H1 (cell line): ENCODE results near the gene LOXL4. TPM values are rescaled to one million over a fixed set of nuclear protein-coding genes. Genes with fewer than 3 reads are reported as not detected.

Experiments used
- CTCF ChIA-PET: fragments of 300-600 bp; sonication (Branson Sonifier 250); formaldehyde crosslinking; loops from one replicate; lab custom pipeline; 2021; ENCODE audit not compliant: partially characterized antibody; lab: Charles Lee
- POLR2A ChIA-PET: fragments of 300-600 bp; sonication (Branson Sonifier 250); formaldehyde crosslinking; loops from one replicate; lab custom pipeline; 2021; ENCODE audit warnings: inconsistent platforms; ENCODE audit not compliant: partially characterized antibody; lab: Charles Lee
- DNase-seq, 2 experiments: peaks; one replicate each; pipeline versions ENCODE4 v3.0.0 to v3.0.0-alpha.2; 2010 to 2022; ENCODE audit warnings: low spot score in 2 of 2, low read depth in 1 of 2, mixed read lengths in 1 of 2
- FAIRE-seq: peaks from 2 replicates; lab custom pipeline; 2011; peaks lifted over from hg19 to GRCh38; lab: Jason Lieb, UNC
- H2AFZ ChIP-seq: 2 replicates; pipeline ENCODE4 v1.8.1; 2012; ENCODE audit warnings: low read length, inconsistent platforms
- H2AK5ac ChIP-seq: 2 replicates; pipeline ENCODE4 v1.6.1; 2013; ENCODE audit warnings: low read depth, low read length
- H2BK120ac ChIP-seq: replicated peaks from 2 replicates; pipeline ENCODE3; 2013; ENCODE audit warnings: low read depth, low read length, inconsistent platforms
- H2BK12ac ChIP-seq: 2 replicates; pipeline ENCODE4 v1.6.1; 2013; ENCODE audit warnings: low read depth, low read length
- H2BK15ac ChIP-seq: 2 replicates; pipeline ENCODE4 v1.6.1; 2013; ENCODE audit warnings: low read length
- H2BK20ac ChIP-seq: 2 replicates; pipeline ENCODE4 v1.6.1; 2013; ENCODE audit warnings: low read length
- H2BK5ac ChIP-seq: 2 replicates; pipeline ENCODE4 v1.6.1; 2013; ENCODE audit warnings: low read depth, low read length
- H3K14ac ChIP-seq: 2 replicates; pipeline ENCODE4 v1.6.1; 2013; ENCODE audit warnings: inconsistent platforms; ENCODE audit not compliant: insufficient read length
- H3K18ac ChIP-seq: 2 replicates; pipeline ENCODE4 v1.6.1; 2013; ENCODE audit warnings: low read length; ENCODE audit errors: extremely low read depth
- H3K23ac ChIP-seq: 2 replicates; pipeline ENCODE4 v1.6.1; 2013; ENCODE audit warnings: inconsistent platforms; ENCODE audit not compliant: insufficient read length
- H3K23me2 ChIP-seq: 2 replicates; pipeline ENCODE4 v1.6.1; 2013; ENCODE audit warnings: low read depth, low read length
- H3K27ac ChIP-seq: 2 replicates; pipeline ENCODE4 v1.6.1; 2011; ENCODE audit warnings: low read depth, low read length, inconsistent platforms
- H3K27me3 ChIP-seq, 4 experiments: replicated peaks in 1 of 4; 1 replicate in 1 of 4; 2 replicates in 3 of 4; pipeline versions ENCODE4 v1.6.1 to v1.8.1; 2011 to 2013; ENCODE audit warnings: low read length in 3 of 4, mild to moderate bottlenecking in 3 of 4, inconsistent platforms in 2 of 4, mixed read lengths in 2 of 4, moderate library complexity in 1 of 4; ENCODE audit not compliant: control insufficient read depth in 3 of 4, insufficient read depth in 3 of 4; ENCODE audit errors: extremely low read depth in 1 of 4
- H3K36me3 ChIP-seq, 4 experiments: 2 replicates each; pipeline versions ENCODE4 v1.6.1 to v1.8.1; 2011 to 2013; ENCODE audit warnings: mild to moderate bottlenecking in 4 of 4, low read length in 3 of 4, moderate library complexity in 2 of 4, control low read depth in 1 of 4, inconsistent platforms in 1 of 4; ENCODE audit not compliant: insufficient read depth in 4 of 4, control insufficient read depth in 2 of 4
- H3K4ac ChIP-seq: replicated peaks from 2 replicates; pipeline ENCODE3; 2013; ENCODE audit warnings: low read length, low read depth, mixed read lengths, inconsistent platforms; ENCODE audit not compliant: insufficient read length
- H3K4me1 ChIP-seq, 4 experiments: replicated peaks in 1 of 4; 1 replicate in 1 of 4; 2 replicates in 3 of 4; pipeline versions ENCODE4 v1.6.1 to v1.8.1; 2011 to 2013; ENCODE audit warnings: low read length in 3 of 4, inconsistent platforms in 2 of 4, mixed read lengths in 1 of 4; ENCODE audit not compliant: insufficient read depth in 4 of 4, control insufficient read depth in 3 of 4
- H3K4me2 ChIP-seq, 2 experiments: 2 replicates each; pipeline versions ENCODE4 v1.6.1 to v1.8.1; 2011 to 2013; ENCODE audit warnings: low read depth in 2 of 2, low read length in 2 of 2, control low read depth in 1 of 2, inconsistent platforms in 1 of 2, mild to moderate bottlenecking in 1 of 2; ENCODE audit not compliant: insufficient read depth in 1 of 2
- H3K4me3 ChIP-seq, 4 experiments: fragments of 200-600, 300-600 bp in 1 of 4; sonication (generic), shearing (Covaris generic), sonication (Bioruptor Twin) in 1 of 4; 2 replicates each; pipeline versions ENCODE4 v1.5.1 to v1.8.1; 2011 to 2016; ENCODE audit warnings: low read length in 4 of 4, low read depth in 3 of 4, control low read depth in 2 of 4, inconsistent platforms in 2 of 4, mild to moderate bottlenecking in 2 of 4, mixed read lengths in 1 of 4, moderate library complexity in 1 of 4; ENCODE audit not compliant: insufficient read depth in 2 of 4; ENCODE audit errors: extremely low read depth in 1 of 4
- H3K56ac ChIP-seq: replicated peaks from 2 replicates; pipeline ENCODE3; 2013; ENCODE audit warnings: low read depth, mild to moderate bottlenecking, mixed read lengths, low read length, inconsistent platforms; ENCODE audit not compliant: insufficient read length
- H3K79me1 ChIP-seq: 2 replicates; pipeline ENCODE4 v1.6.1; 2013; ENCODE audit warnings: low read depth, low read length, control low read depth
- H3K79me2 ChIP-seq, 2 experiments: 2 replicates each; pipeline versions ENCODE4 v1.6.1 to v1.8.1; 2012 to 2013; ENCODE audit warnings: low read length in 2 of 2, mild to moderate bottlenecking in 2 of 2, inconsistent platforms in 1 of 2; ENCODE audit not compliant: insufficient read depth in 2 of 2, control insufficient read depth in 1 of 2
- H3K9ac ChIP-seq, 4 experiments: replicated peaks in 1 of 4; 1 replicate in 1 of 4; 2 replicates in 3 of 4; pipeline versions ENCODE4 v1.6.1 to v1.8.1; 2011 to 2013; ENCODE audit warnings: low read depth in 3 of 4, low read length in 3 of 4, control low read depth in 2 of 4, mild to moderate bottlenecking in 2 of 4, moderate library complexity in 2 of 4, inconsistent platforms in 1 of 4; ENCODE audit errors: extremely low read depth in 1 of 4
- H3K9me3 ChIP-seq, 2 experiments: 2 replicates each; pipeline versions ENCODE4 v1.6.1 to v1.8.1; 2012 to 2013; ENCODE audit warnings: mild to moderate bottlenecking in 2 of 2, moderate library complexity in 2 of 2, control low read depth in 1 of 2, inconsistent platforms in 1 of 2, low read depth in 1 of 2, low read length in 1 of 2, mixed read lengths in 1 of 2; ENCODE audit not compliant: insufficient read depth in 2 of 2
- H4K20me1 ChIP-seq, 2 experiments: replicated peaks in 1 of 2; 2 replicates each; pipeline versions ENCODE3 to v1.8.1; 2011 to 2013; ENCODE audit warnings: inconsistent platforms in 2 of 2, low read length in 2 of 2, mild to moderate bottlenecking in 1 of 2; ENCODE audit not compliant: insufficient read depth in 2 of 2, control insufficient read depth in 1 of 2
- H4K5ac ChIP-seq: 2 replicates; pipeline ENCODE4 v1.6.1; 2013; ENCODE audit warnings: low read length, low read depth, mixed read lengths, inconsistent platforms; ENCODE audit not compliant: insufficient read length
- H4K8ac ChIP-seq: 2 replicates; pipeline ENCODE4 v1.8.0; 2013; ENCODE audit warnings: mild to moderate bottlenecking, moderate library complexity, low read length, inconsistent platforms; ENCODE audit not compliant: insufficient read depth; ENCODE audit errors: extremely low read depth
- H4K91ac ChIP-seq: replicated peaks from 2 replicates; pipeline ENCODE3; 2013; ENCODE audit warnings: low read length, mixed read lengths, inconsistent platforms; ENCODE audit not compliant: insufficient read length
- BRCA1 ChIP-seq: IDR thresholded peaks from 2 replicates; pipeline ENCODE4 v1.6.1; 2012; ENCODE audit warnings: low read depth, low read length, improper control_type of control experiment
- MAX ChIP-seq: IDR thresholded peaks from 2 replicates; pipeline ENCODE4 v1.6.1; 2012; ENCODE audit warnings: inconsistent platforms
- RAD21 ChIP-seq, 2 experiments: IDR thresholded peaks in 1 of 2; conservative IDR thresholded peaks in 1 of 2; 2 replicates each; pipeline ENCODE4 v1.6.1; 2011; ENCODE audit warnings: low read depth in 2 of 2, low read length in 2 of 2, improper control_type of control experiment in 1 of 2, inconsistent platforms in 1 of 2, mild to moderate bottlenecking in 1 of 2, moderate library complexity in 1 of 2
- USF2 ChIP-seq: IDR thresholded peaks from 2 replicates; pipeline ENCODE4 v1.6.1; 2011; ENCODE audit warnings: low read length, improper control_type of control experiment
- WGBS, 2 experiments: shearing (Covaris generic) in 1 of 2; methylation state at CpG; one replicate each; pipeline versions ENCODE4 v1.1.6 to v1.1.7; 2013 to 2015; ENCODE audit warnings: low lambda C conversion rate in 2 of 2, mixed read lengths in 2 of 2, inconsistent platforms in 1 of 2, low coverage in 1 of 2, missing lambda C conversion rate in 1 of 2; ENCODE audit not compliant: insufficient replicate concordance in 2 of 2, insufficient coverage in 1 of 2, insufficient read length in 1 of 2; ENCODE audit errors: extremely low coverage in 1 of 2, missing lambda C conversion rate in 1 of 2; 5-methylcytosine and 5-hydroxymethylcytosine counted together
- polyA plus RNA-seq, 7 experiments: library from polyadenylated mRNA; depleted of rRNA in 3 of 7; stranded (reverse) in 5 of 7; unstranded in 2 of 7; fragments of >200 nt in 5 of 7; fragments of 200-250 nt in 2 of 7; gene quantifications; 1 replicate in 5 of 7; 2 replicates in 1 of 7; 4 replicates in 1 of 7; pipeline versions ENCODE4 v1.2.1 to v1.2.3, GENCODE V29; 2011 to 2013; ENCODE audit warnings: missing spikeins in 2 of 7, mixed read lengths in 2 of 7
- total RNA-seq: library from RNA; stranded (reverse); fragmentation: NEBNext Ultra II Directional; extraction: Animal tissue kit (Norgen Biotek cat#: 25700); gene quantifications from 2 replicates; pipeline ENCODE4 v1.2.1, GENCODE V29; 2021
- TF ChIP-seq, protein P1 (sequence below): IDR thresholded peaks from 2 replicates; pipeline ENCODE4 v1.6.1; 2011; ENCODE audit warnings: low read depth, mild to moderate bottlenecking, low read length; ENCODE audit not compliant: insufficient read depth
- TF ChIP-seq, protein P2 (sequence below): IDR thresholded peaks from 2 replicates; pipeline ENCODE4 v1.6.1; 2012; ENCODE audit warnings: inconsistent platforms
- TF ChIP-seq, protein P3 (sequence below), 3 experiments: IDR thresholded peaks; 1 replicate in 2 of 3; 2 replicates in 1 of 3; pipeline versions ENCODE4 v1.5.1 to v1.6.1; 2011; ENCODE audit warnings: low read length in 3 of 3, mild to moderate bottlenecking in 3 of 3, inconsistent platforms in 2 of 3, low read depth in 1 of 3, moderate library complexity in 1 of 3; ENCODE audit not compliant: insufficient read depth in 1 of 3; ENCODE audit errors: control extremely low read depth in 1 of 3

The LOXL4 gene
- total and polyA plus RNA-seq, 2 of the 8 experiments (the other 6 are each of a cell fraction or from before 2014, with no cell fraction given), result 0.13 to 0.27 TPM

GRCh38 chr10:98262571-98262970 is 5.4 kb downstream of the LOXL4 start:
- peaks cover 0 to 2% (median 0%) of the 10 kb centered on the region in 4 experiments; a peak in 1 of 7 replicates for H3K4me1 ChIP-seq
- no peak overlapping the region for H3K4me3 ChIP-seq
- peaks cover 0 to 2% of the 10 kb centered on the region in 2 experiments for H4K20me1 ChIP-seq
- no peak overlapping the region for H3K23ac ChIP-seq
- H2BK15ac ChIP-seq, result no peak overlapping the region
- no peak overlapping the region for H4K91ac ChIP-seq
- H3K79me1 ChIP-seq, result no peaks in the 10 kb centered on the region
- H3K56ac ChIP-seq, result no peak overlapping the region
- ChIA-PET POLR2A (interaction anchor here (1.4 to 2.0 kb wide), 2 partner anchors 9 to 47 kb away, joined by 3 to 6 read pairs; no protein-coding TSS in a partner anchor), CTCF (interaction anchor here (0.6 to 8.3 kb wide), 29 partner anchors 9 to 220 kb away, joined by 3 to 117 read pairs (median 7); no protein-coding TSS in a partner anchor)
- H4K8ac ChIP-seq, result peak overlapping the region; percentile 32; the same call in 1 of the 2 replicates
- DNase-seq (peak in 1 of 2 experiments; percentile 34), FAIRE-seq (peak; percentile 65)
- H3K36me3 ChIP-seq, result no peaks in the 10 kb centered on the region
- no peak overlapping the region for H2BK20ac ChIP-seq
- H3K4ac ChIP-seq, result no peak overlapping the region
- H3K27ac ChIP-seq, result no peak overlapping the region
- H3K4me2 ChIP-seq, result no peak overlapping the region
- no peak overlapping the region for H2AK5ac ChIP-seq
- no peaks in the 10 kb centered on the region for H3K79me2 ChIP-seq
- H3K23me2 ChIP-seq, result no peaks in the 10 kb centered on the region
- no peak overlapping the region for H2BK120ac ChIP-seq
- H2BK12ac ChIP-seq, result no peak overlapping the region
- no peak overlapping the region for H3K18ac ChIP-seq
- 87% methylated on average over 7 of the region's 7 CpGs; no CpG with 5 or more reads in 1 of the 2 experiments for WGBS, 2 experiments
- no peak overlapping the region for H3K9ac ChIP-seq
- no peak overlapping the region for H2AFZ ChIP-seq
- H3K14ac ChIP-seq, result no peak overlapping the region
- no peak overlapping the region for H4K5ac ChIP-seq
- H3K9me3 ChIP-seq, result no peaks in the 10 kb centered on the region
- peaks cover 0 to 4% (median 2%) of the 10 kb centered on the region in 4 experiments; a peak in 3 of 7 replicates for H3K27me3 ChIP-seq
- no peak overlapping the region for H2BK5ac ChIP-seq
- TF ChIP-seq RAD21 (IDR thresholded peaks at IDR 0.05 in 1 of 2, conservative IDR thresholded peaks at IDR 0.05 in 1 of 2; ENCODE audit: low read depth in 2 of 2, low read length in 2 of 2), result peak; percentile 86 to 89
- TF ChIP-seq USF2, result peak; percentile 57
- TF ChIP-seq, protein P1, sequence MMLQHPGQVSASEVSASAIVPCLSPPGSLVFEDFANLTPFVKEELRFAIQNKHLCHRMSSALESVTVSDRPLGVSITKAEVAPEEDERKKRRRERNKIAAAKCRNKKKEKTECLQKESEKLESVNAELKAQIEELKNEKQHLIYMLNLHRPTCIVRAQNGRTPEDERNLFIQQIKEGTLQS, result no peak
- TF ChIP-seq, protein P2, sequence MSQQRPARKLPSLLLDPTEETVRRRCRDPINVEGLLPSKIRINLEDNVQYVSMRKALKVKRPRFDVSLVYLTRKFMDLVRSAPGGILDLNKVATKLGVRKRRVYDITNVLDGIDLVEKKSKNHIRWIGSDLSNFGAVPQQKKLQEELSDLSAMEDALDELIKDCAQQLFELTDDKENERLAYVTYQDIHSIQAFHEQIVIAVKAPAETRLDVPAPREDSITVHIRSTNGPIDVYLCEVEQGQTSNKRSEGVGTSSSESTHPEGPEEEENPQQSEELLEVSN, result peak; percentile 41
- TF ChIP-seq, protein P3, sequence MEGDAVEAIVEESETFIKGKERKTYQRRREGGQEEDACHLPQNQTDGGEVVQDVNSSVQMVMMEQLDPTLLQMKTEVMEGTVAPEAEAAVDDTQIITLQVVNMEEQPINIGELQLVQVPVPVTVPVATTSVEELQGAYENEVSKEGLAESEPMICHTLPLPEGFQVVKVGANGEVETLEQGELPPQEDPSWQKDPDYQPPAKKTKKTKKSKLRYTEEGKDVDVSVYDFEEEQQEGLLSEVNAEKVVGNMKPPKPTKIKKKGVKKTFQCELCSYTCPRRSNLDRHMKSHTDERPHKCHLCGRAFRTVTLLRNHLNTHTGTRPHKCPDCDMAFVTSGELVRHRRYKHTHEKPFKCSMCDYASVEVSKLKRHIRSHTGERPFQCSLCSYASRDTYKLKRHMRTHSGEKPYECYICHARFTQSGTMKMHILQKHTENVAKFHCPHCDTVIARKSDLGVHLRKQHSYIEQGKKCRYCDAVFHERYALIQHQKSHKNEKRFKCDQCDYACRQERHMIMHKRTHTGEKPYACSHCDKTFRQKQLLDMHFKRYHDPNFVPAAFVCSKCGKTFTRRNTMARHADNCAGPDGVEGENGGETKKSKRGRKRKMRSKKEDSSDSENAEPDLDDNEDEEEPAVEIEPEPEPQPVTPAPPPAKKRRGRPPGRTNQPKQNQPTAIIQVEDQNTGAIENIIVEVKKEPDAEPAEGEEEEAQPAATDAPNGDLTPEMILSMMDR (IDR thresholded peaks at IDR 0.05; ENCODE audit: control extremely low read depth in 1 of 3, insufficient read depth in 1 of 3, low read depth in 1 of 3, low read length in 3 of 3), result peak; percentile 77 to 81 (median 80)
- peak; percentile 43 for TF ChIP-seq MAX
- TF ChIP-seq BRCA1, result no peak
